K562 (cell line): Measurements from ENCODE around the gene ORMDL2. TPM values are rescaled to one million over a fixed set of nuclear protein-coding genes. Genes with fewer than 3 reads are reported as not detected.

Experiments
- ATAC-seq: fragments of 200-7000 bp; cut with Tn5 transposase; 3 replicates; pipeline ENCODE4 v1.9.1; 2020; ENCODE audit warnings: moderate library complexity
- BruUV-seq: library from RNA; stranded (reverse); fragments of 400-500 nt; replicated peaks from 2 replicates; lab custom pipeline; 2021; lab: Mats Ljungman, UMichigan
- CTCF ChIA-PET: fragments of 300-600 bp; formaldehyde crosslinking; extraction: SDS; loops from one replicate; lab custom pipeline; 2021; ENCODE audit warnings: low intra/inter-chr PET ratio; lab: Yijun Ruan, JAX
- POLR2A ChIA-PET: fragments of 300-600, 350-650 bp; sonication (Branson Sonifier 250); formaldehyde crosslinking; extraction: SDS; loops from one replicate; lab custom pipeline; 2021; ENCODE audit warnings: antibody characterized with exemption, inconsistent platforms; lab: Yijun Ruan, JAX
- DNase-seq, 4 experiments: peaks; one replicate each; pipeline versions ENCODE4 v3.0.0 to v3.0.0-alpha.2; 2011 to 2018; ENCODE audit warnings: low spot score in 3 of 4, mixed read lengths in 3 of 4; ENCODE audit errors: extremely low read depth in 1 of 4
- FAIRE-seq: peaks from 2 replicates; lab custom pipeline; 2011; peaks lifted over from hg19 to GRCh38; lab: Jason Lieb, UNC
- H2AFZ ChIP-seq: 2 replicates; pipeline ENCODE4 v1.6.0; 2011; ENCODE audit warnings: low read depth, low read length, control low read depth, inconsistent platforms
- H3K27ac ChIP-seq: fragments of 200-600 bp; 3 replicates; pipeline ENCODE4 v1.8.0; 2011; ENCODE audit warnings: low read depth, mild to moderate bottlenecking, control low read depth, inconsistent platforms, low read length, moderate library complexity, mixed read lengths; ENCODE audit errors: extremely low read depth
- H3K27me3 ChIP-seq, 2 experiments: fragments of 300-600 bp in 1 of 2; 2 replicates in 1 of 2; 3 replicates in 1 of 2; pipeline versions ENCODE4 v1.6.0 to v1.8.0; 2011; ENCODE audit warnings: inconsistent platforms in 2 of 2, low read length in 2 of 2, mild to moderate bottlenecking in 1 of 2, mixed read lengths in 1 of 2, moderate library complexity in 1 of 2; ENCODE audit not compliant: control insufficient read depth in 2 of 2, insufficient read depth in 2 of 2
- H3K36me3 ChIP-seq: fragments of 300-600 bp; 3 replicates; pipeline ENCODE4 v1.8.0; 2011; ENCODE audit warnings: mild to moderate bottlenecking, low read length, inconsistent platforms; ENCODE audit not compliant: control insufficient read depth, insufficient read depth
- H3K4me1 ChIP-seq, 2 experiments: fragments of 200-600 bp in 1 of 2; replicated peaks in 1 of 2; 2 replicates in 1 of 2; 3 replicates in 1 of 2; pipeline versions ENCODE4 v1.5.1 to v1.8.0; 2011; ENCODE audit warnings: inconsistent platforms in 2 of 2, low read length in 2 of 2, mild to moderate bottlenecking in 1 of 2, mixed read lengths in 1 of 2, moderate library complexity in 1 of 2; ENCODE audit not compliant: control insufficient read depth in 2 of 2, insufficient read depth in 2 of 2
- H3K4me2 ChIP-seq: 2 replicates; pipeline ENCODE4 v1.6.1; 2011; ENCODE audit warnings: low read length, control low read depth, inconsistent platforms, mixed read lengths; ENCODE audit not compliant: insufficient read depth
- H3K4me3 ChIP-seq: fragments of 200-600 bp; sonication (generic), shearing (Covaris generic); 2 replicates; pipeline ENCODE4 v1.5.1; 2016; ENCODE audit warnings: control low read depth, inconsistent platforms
- H3K79me2 ChIP-seq: fragments of 200-600 bp; 3 replicates; pipeline ENCODE4 v1.8.0; 2011; ENCODE audit warnings: low read length, inconsistent platforms; ENCODE audit not compliant: control insufficient read depth, insufficient read depth
- H3K9ac ChIP-seq, 2 experiments: 2 replicates each; pipeline versions ENCODE4 v1.6.0 to v1.6.1; 2011; ENCODE audit warnings: low read depth in 2 of 2, low read length in 2 of 2, control low read depth in 1 of 2, inconsistent platforms in 1 of 2, mild to moderate bottlenecking in 1 of 2, mixed read lengths in 1 of 2; ENCODE audit not compliant: insufficient read depth in 1 of 2
- H3K9me1 ChIP-seq: one replicate; pipeline ENCODE4 v1.6.0; 2011; ENCODE audit warnings: inconsistent platforms, mild to moderate bottlenecking, low read length, moderate library complexity; ENCODE audit not compliant: control insufficient read depth, insufficient read depth
- H3K9me3 ChIP-seq: replicated peaks from 2 replicates; pipeline ENCODE4 v1.5.1; 2011; ENCODE audit warnings: low read depth, low read length, inconsistent platforms; ENCODE audit not compliant: control insufficient read depth, insufficient read depth
- H4K20me1 ChIP-seq: replicated peaks from 2 replicates; pipeline ENCODE4 v1.6.1; 2011; ENCODE audit warnings: low read length, inconsistent platforms, mixed read lengths; ENCODE audit not compliant: control insufficient read depth, insufficient read depth
- CAMTA2 ChIP-seq: fragments of 250-450 bp; sonication (Bioruptor Pico); conservative IDR thresholded peaks from 2 replicates; pipeline ENCODE4 v1.5.1; 2022
- CGGBP1 ChIP-seq: fragments of 250-450 bp; sonication (Bioruptor Pico); IDR thresholded peaks from 2 replicates; pipeline ENCODE4 v1.9.0; 2021; ENCODE audit warnings: mild to moderate bottlenecking
- DLX4 ChIP-seq: fragments of 250-450 bp; sonication (Bioruptor Pico); IDR thresholded peaks from 2 replicates; pipeline ENCODE4 v1.6.1; 2021; ENCODE audit warnings: mild to moderate bottlenecking
- ELF2 ChIP-seq: fragments of 250-450 bp; sonication (Bioruptor Pico); IDR thresholded peaks from 2 replicates; pipeline ENCODE4 v1.5.0; 2021; ENCODE audit warnings: mild to moderate bottlenecking
- FOXO4 ChIP-seq: fragments of 450-650 bp; formaldehyde crosslinking; IDR thresholded peaks from 2 replicates; pipeline ENCODE4 v1.4.0; 2020; ENCODE audit warnings: mild to moderate bottlenecking, moderate library complexity
- GATAD2A ChIP-seq: fragments of 450-650 bp; IDR thresholded peaks from 2 replicates; pipeline ENCODE4 v1.6.1; 2017
- HDAC8 ChIP-seq: fragments of 450-650 bp; IDR thresholded peaks from 2 replicates; pipeline ENCODE4 v1.6.1; 2016; ENCODE audit warnings: mild to moderate bottlenecking, missing genetic modification characterization, moderate library complexity, missing compliant biosample characterization
- JUN ChIP-seq, 2 experiments: sonication (generic) in 1 of 2; formaldehyde crosslinking in 1 of 2; IDR thresholded peaks; 2 replicates each; pipeline versions ENCODE4 v1.6.1 to v1.8.0; 2012 to 2022; ENCODE audit warnings: borderline replicate concordance in 2 of 2, mild to moderate bottlenecking in 2 of 2, improper control_type of control experiment in 1 of 2, low read depth in 1 of 2, low read length in 1 of 2, missing genetic modification reagents in 1 of 2
- JUND ChIP-seq, 2 experiments: IDR thresholded peaks; 2 replicates in 1 of 2; 3 replicates in 1 of 2; pipeline ENCODE4 v1.6.1; 2011; ENCODE audit warnings: borderline replicate concordance in 2 of 2, low read depth in 2 of 2, low read length in 2 of 2, improper control_type of control experiment in 1 of 2, missing biosample characterization in 1 of 2, missing genetic modification characterization in 1 of 2, missing genetic modification reagents in 1 of 2
- MLLT1 ChIP-seq, 2 experiments: fragments of 450-650 bp; IDR thresholded peaks; 2 replicates each; pipeline ENCODE4 v1.6.1; 2016
- RHOXF2B ChIP-seq: fragments of 250-450 bp; sonication (Bioruptor Pico); conservative IDR thresholded peaks from 2 replicates; pipeline ENCODE4 v1.5.1; 2021
- SMC3 ChIP-seq: conservative IDR thresholded peaks from 2 replicates; pipeline ENCODE4 v1.6.1; 2011; ENCODE audit warnings: low read depth, low read length, improper control_type of control experiment; ENCODE audit not compliant: insufficient read depth
- SNIP1 ChIP-seq: fragments of 450-650 bp; IDR thresholded peaks from 2 replicates; pipeline ENCODE4 v1.7.1; 2017; ENCODE audit warnings: low read depth, mild to moderate bottlenecking
- STAG1 ChIP-seq: sonication (generic); formaldehyde crosslinking; IDR thresholded peaks from 2 replicates; pipeline ENCODE4 v1.5.0; 2020; ENCODE audit warnings: missing genetic modification reagents, borderline replicate concordance
- STAT5B ChIP-seq: fragments of 250-450 bp; sonication (Bioruptor Pico); IDR thresholded peaks from 2 replicates; pipeline ENCODE4 v1.8.0; 2021; ENCODE audit warnings: mild to moderate bottlenecking, inconsistent platforms
- TCFL5 ChIP-seq: fragments of 250-450 bp; sonication (Bioruptor Pico); conservative IDR thresholded peaks from 2 replicates; pipeline ENCODE4 v1.6.1; 2021; ENCODE audit warnings: mild to moderate bottlenecking, moderate library complexity, matching md5 sums
- ZFPM2 ChIP-seq: fragments of 250-450 bp; sonication (Bioruptor Pico); IDR thresholded peaks from 2 replicates; pipeline ENCODE4 v1.5.1; 2022; ENCODE audit warnings: mild to moderate bottlenecking
- ZNF785 ChIP-seq: fragments of 250-450 bp; sonication (Bioruptor Pico); IDR thresholded peaks from 2 replicates; pipeline ENCODE4 v1.4.0; 2020; ENCODE audit warnings: mild to moderate bottlenecking
- WGBS: fragments of 100-300 bp; shearing (Covaris generic); methylation state at CpG from one replicate; pipeline ENCODE4 v1.1.6; 2016; ENCODE audit warnings: low coverage, mixed read lengths; ENCODE audit not compliant: insufficient coverage; ENCODE audit errors: missing lambda C conversion rate; 5-methylcytosine and 5-hydroxymethylcytosine counted together
- in situ Hi-C: fragments of 300-500 bp; cut with MboI; formaldehyde crosslinking; loops from 4 replicates; pipeline ENCODE4 v1.15.0; 2018; ENCODE audit warnings: inconsistent platforms, mixed read lengths
- intact Hi-C: fragments of 100-400 bp; cut with micrococcal nuclease; formaldehyde crosslinking; loops from 2 replicates; pipeline ENCODE4 v1.14.2; 2022
- polyA plus RNA-seq, 8 experiments: library from polyadenylated mRNA; depleted of rRNA in 4 of 8; stranded (reverse) in 5 of 8; unstranded in 3 of 8; fragments of >200 nt; fragmentation: Nextera tagmentation in 2 of 8; fragmentation: Illumina TruSeq in 1 of 8; extraction: Ambion mirVana in 2 of 8; extraction: Trizol in 1 of 8; gene quantifications; 2 replicates each; pipeline versions ENCODE4 v1.2.1 to v1.2.3, GENCODE V29; 2011 to 2014; ENCODE audit warnings: inconsistent platforms in 1 of 8, missing spikeins in 1 of 8
- total RNA-seq, 7 experiments: library from RNA; depleted of rRNA in 6 of 7; stranded (reverse); fragments of >200 nt in 6 of 7; fragmentation: Illumina TruSeq in 2 of 7; extraction: Trizol in 2 of 7; gene quantifications; 2 replicates each; pipeline versions ENCODE4 v1.2.1 to v1.2.3, GENCODE V29; 2011 to 2021; ENCODE audit warnings: low replicate concordance in 1 of 7

ORMDL2 gene
- total and polyA plus RNA-seq, 9 of the 15 experiments (the other 6 are each of a cell fraction or from before 2014, with no cell fraction given): 9.9 to 113 (median 34.4) TPM

- no peak for TF ChIP-seq STAG1 (CRISPR knock-in tag)
- no peak for TF ChIP-seq FOXO4 (CRISPR knock-in tag)
- TF ChIP-seq ZFPM2 (CRISPR knock-in tag): no peak
- no peak for TF ChIP-seq TCFL5
- TF ChIP-seq, all 486 proteins: peak for 0
Observed at GRCh38 chr12:55850401-55850800, 32.6 kb downstream of the ORMDL2 start (continued).

GRCh38 chr12:55850893-55851292 is 33.1 kb downstream of the ORMDL2 start:
- ATAC-seq: no peak
- Histone ChIP-seq H3K4me2 (no peak overlapping the region), H3K27ac (no peak overlapping the region), H3K79me2 (peaks cover 3% of the 10 kb centered on the region; the same call in 1 of the 3 replicates), H4K20me1 (no peaks in the 10 kb centered on the region), H3K4me3 (no peak overlapping the region), H3K4me1 (peaks cover 8 to 16% of the 10 kb centered on the region in 2 experiments; a peak in 4 of 5 replicates), H3K27me3 (no peaks in the 10 kb centered on the region), H3K36me3 (no peaks in the 10 kb centered on the region), H3K9me3 (no peaks in the 10 kb centered on the region), H3K9me1 (no peaks in the 10 kb centered on the region), H2AFZ (0 out of 2 replicates have a peak overlapping the region, but pooled peaks have one; percentile 20), H3K9ac (no peak overlapping the region)
- intact Hi-C loops (no loop called here), in situ Hi-C loops (no loop called here)
- BruUV-seq: no TSS peak
- ChIA-PET POLR2A (interaction anchor here (0.9 kb wide), 1 partner anchor 67 kb away, joined by 5 read pairs; no protein-coding TSS in a partner anchor), CTCF (no interaction called here)
- DNase-seq: no peak
- no peak for TF ChIP-seq MLLT1 (IDR thresholded peaks at IDR 0.05)
- no peak for TF ChIP-seq ELF2
- TF ChIP-seq DLX4 (CRISPR knock-in tag): no peak
- no peak for TF ChIP-seq CGGBP1
- TF ChIP-seq GATAD2A: no peak
- no peak for TF ChIP-seq SNIP1
- no peak for TF ChIP-seq JUND (IDR thresholded peaks at IDR 0.05; ENCODE audit: borderline replicate concordance, low read depth, low read length)
- TF ChIP-seq JUND (tag; IDR thresholded peaks at IDR 0.05; ENCODE audit: borderline replicate concordance, low read depth, low read length): no peak
- no peak for TF ChIP-seq ZNF785
- no peak for TF ChIP-seq HDAC8
- no peak for TF ChIP-seq JUN (IDR thresholded peaks at IDR 0.05; ENCODE audit: borderline replicate concordance, low read depth, low read length)
- TF ChIP-seq JUN (CRISPR knock-in tag; IDR thresholded peaks at IDR 0.05; ENCODE audit: borderline replicate concordance): no peak
- TF ChIP-seq CAMTA2 (CRISPR knock-in tag): no peak
- no peak for TF ChIP-seq SMC3
- TF ChIP-seq STAT5B (CRISPR knock-in tag): no peak
- TF ChIP-seq RHOXF2B (CRISPR knock-in tag): no peak
- no peak for FAIRE-seq
- WGBS: 42% methylated on average over 3 of the region's 3 CpGs
